Ishikawa (cell line): ENCODE results near the gene PHLDB2.

Experiments
- CEBPB ChIP-seq: IDR thresholded peaks from 2 replicates; pipeline ENCODE4 v1.6.1; 2012
- CREB1 ChIP-seq: IDR thresholded peaks from 2 replicates; pipeline ENCODE4 v1.6.1; 2012; ENCODE audit warnings: low read depth
- EGR1 ChIP-seq: IDR thresholded peaks from 2 replicates; pipeline ENCODE4 v1.6.1; 2012
- EP300 ChIP-seq: IDR thresholded peaks from 2 replicates; pipeline ENCODE4 v1.6.1; 2012; ENCODE audit warnings: borderline replicate concordance
- FOXM1 ChIP-seq: IDR thresholded peaks from 2 replicates; pipeline ENCODE4 v1.6.1; 2012; ENCODE audit warnings: low read depth, borderline replicate concordance
- MAX ChIP-seq: IDR thresholded peaks from 2 replicates; pipeline ENCODE4 v1.6.1; 2012
- NFIC ChIP-seq: IDR thresholded peaks from 2 replicates; pipeline ENCODE4 v1.6.1; 2012
- RAD21 ChIP-seq: IDR thresholded peaks from 2 replicates; pipeline ENCODE4 v1.6.1; 2012; ENCODE audit warnings: low read depth
- REST ChIP-seq: IDR thresholded peaks from 2 replicates; pipeline ENCODE4 v1.6.1; 2012; ENCODE audit warnings: low read depth, mild to moderate bottlenecking
- TAF1 ChIP-seq: IDR thresholded peaks from 2 replicates; pipeline ENCODE4 v1.6.1; 2012; ENCODE audit warnings: low read depth, mild to moderate bottlenecking
- TCF12 ChIP-seq: IDR thresholded peaks from 2 replicates; pipeline ENCODE4 v1.6.1; 2012; ENCODE audit warnings: low read depth
- TEAD4 ChIP-seq: IDR thresholded peaks from 2 replicates; pipeline ENCODE4 v1.6.1; 2012
- USF1 ChIP-seq: IDR thresholded peaks from 2 replicates; pipeline ENCODE4 v1.6.1; 2012
- YY1 ChIP-seq: IDR thresholded peaks from 2 replicates; pipeline ENCODE4 v1.6.1; 2012; ENCODE audit warnings: low read depth
- ZBTB7A ChIP-seq: IDR thresholded peaks from 2 replicates; pipeline ENCODE4 v1.6.1; 2012; ENCODE audit warnings: low read depth

PHLDB2 gene

GRCh38 chr3:111978583-111979433 is 119.7 kb downstream of the PHLDB2 start, which contains the start of gene ABHD10:
TSS of gene ABHD10 (plus strand) at chr3:111979026. CDS start at chr3:111979062, 36 bp downstream.
- TF ChIP-seq FOXM1 (0 out of 2 replicates have a peak, but pooled peaks have one; percentile 36), CREB1 (no peak), YY1 (peak; percentile 91), TAF1 (peak; percentile 89), CEBPB (no peak), USF1 (0 out of 2 replicates have a peak, but pooled peaks have one; percentile 26), MAX (peak; percentile 92)

- TF ChIP-seq CEBPB = no peak
- no peak for TF ChIP-seq USF1
- no peak for TF ChIP-seq RAD21
- TF ChIP-seq REST = no peak
- TF ChIP-seq ZBTB7A = no peak
- no peak for TF ChIP-seq MAX
- TF ChIP-seq YY1 = no peak
- TF ChIP-seq EGR1 = no peak
- TF ChIP-seq EP300 = no peak
- no peak for TF ChIP-seq TCF12
- no peak for TF ChIP-seq TEAD4
- TF ChIP-seq TAF1 = no peak
- TF ChIP-seq FOXM1 = no peak
- no peak for TF ChIP-seq CREB1
- TF ChIP-seq NFIC = no peak
Measured at GRCh38 chr3:111979434-111980038, 120.5 kb downstream of the PHLDB2 start.

- no peak for TF ChIP-seq TCF12
- TF ChIP-seq RAD21 = no peak
- TF ChIP-seq ZBTB7A = no peak
- TF ChIP-seq MAX = no peak
- no peak for TF ChIP-seq EGR1
- no peak for TF ChIP-seq TAF1
- TF ChIP-seq REST = no peak
- TF ChIP-seq EP300 = no peak
- no peak for TF ChIP-seq CREB1
- no peak for TF ChIP-seq YY1
- no peak for TF ChIP-seq CEBPB
- TF ChIP-seq NFIC = no peak
- no peak for TF ChIP-seq FOXM1
- no peak for TF ChIP-seq USF1
- no peak for TF ChIP-seq TEAD4
Measured at GRCh38 chr3:111980716-111981456, 121.8 kb downstream of the PHLDB2 start.

- TF ChIP-seq NFIC = no peak
- TF ChIP-seq EGR1 = no peak
- TF ChIP-seq USF1 = no peak
- TF ChIP-seq TEAD4 = no peak
- no peak for TF ChIP-seq TAF1
- no peak for TF ChIP-seq RAD21
- TF ChIP-seq CREB1 = no peak
- TF ChIP-seq EP300 = no peak
- TF ChIP-seq CEBPB = no peak
- no peak for TF ChIP-seq ZBTB7A
- TF ChIP-seq FOXM1 = no peak
- TF ChIP-seq MAX = no peak
- TF ChIP-seq YY1 = no peak
- no peak for TF ChIP-seq REST
- TF ChIP-seq TCF12 = no peak
Measured at GRCh38 chr3:111981457-111981763, 122.3 kb downstream of the PHLDB2 start.
